Myometrial cell (primary cell): ENCODE measurements around the gene PCGF5. TPM values are rescaled to one million over a fixed set of nuclear protein-coding genes. Genes with fewer than 3 reads are reported as not detected.

Source experiments
- total RNA-seq: library from RNA; depleted of rRNA; stranded (reverse); fragments of >200 nt; gene quantifications from 2 replicates; pipeline ENCODE4 v1.2.3, GENCODE V29; 2015

Gene PCGF5
- total RNA-seq, result 13.0 and 21.8 TPM in 2 replicates

GRCh38 chr10:91220194-91220953, at the start of gene PCGF5:
TSS of gene PCGF5 (plus strand) at chr10:91220663. CDS start at chr10:91222872, 2,209 bp downstream.

Other genes starting within 250 kb of the PCGF5 start
- gene HECTD2, start 189.7 kb downstream of the PCGF5 start, total RNA-seq, result 3.7 and 3.9 TPM in 2 replicates